Measurements from ENCODE around the gene FREM1.
"Not testable (repeated sequence)": the region's sequence is repeated elsewhere in the genome, so short reads cannot be mapped to it uniquely, and the experiment has no call there.

Gene FREM1

DNA sequence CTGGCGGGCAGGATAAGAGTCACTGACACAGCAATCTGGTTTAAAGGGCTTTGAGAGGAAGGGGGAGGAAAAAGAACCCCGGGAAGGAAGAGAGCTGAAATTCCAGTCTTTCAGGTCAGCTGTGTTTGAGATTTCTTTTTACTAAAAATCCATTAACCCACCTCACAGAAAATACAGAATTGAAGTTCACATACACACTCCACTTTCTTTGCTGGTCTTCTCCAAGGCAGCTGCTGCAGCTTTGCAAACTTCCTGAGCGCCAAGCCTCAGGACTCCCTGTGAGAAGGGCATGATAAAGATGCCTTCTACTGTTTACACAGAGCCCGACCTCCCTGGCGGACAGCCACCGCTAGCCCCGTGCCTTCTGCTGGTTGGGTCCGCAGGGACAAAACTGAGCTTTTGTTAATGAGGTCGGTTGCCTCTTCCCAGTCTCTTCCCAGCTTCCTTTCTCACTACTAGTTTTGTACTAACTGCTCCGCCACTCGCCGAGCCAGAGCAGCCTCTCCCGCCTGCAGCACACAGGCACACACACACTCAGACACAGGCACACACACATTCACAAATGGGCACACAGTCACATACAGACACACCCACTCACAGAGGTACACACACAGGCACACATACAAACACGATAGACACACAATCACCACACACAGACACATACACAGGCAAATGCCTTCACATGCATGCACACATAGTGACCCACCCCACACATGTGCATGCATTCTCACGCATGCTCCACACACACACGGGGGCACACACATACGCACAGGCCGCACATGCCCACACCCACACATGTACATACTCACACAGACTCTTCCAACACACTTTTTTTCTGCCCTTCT lies at the start of gene FREM1:
FREM1 (minus strand) TSS at position 468 of the 845 bp plus-strand sequence. CDS start 41,451 bp downstream, outside the sequence.
- no peak for DNase-seq (ENCODE audit: low spot score)

GRCh38 chr9:14958989-14959388 lies 48.8 kb upstream of the FREM1 start:
- no peak for DNase-seq (ENCODE audit: low spot score)

GRCh38 chr9:14957109-14957508 lies 46.9 kb upstream of the FREM1 start:
- no peak for DNase-seq (ENCODE audit: low spot score)

- no peak for DNase-seq (ENCODE audit: low spot score)
Measured at GRCh38 chr9:14956208-14956607, 46.0 kb upstream of the FREM1 start.

DNA sequence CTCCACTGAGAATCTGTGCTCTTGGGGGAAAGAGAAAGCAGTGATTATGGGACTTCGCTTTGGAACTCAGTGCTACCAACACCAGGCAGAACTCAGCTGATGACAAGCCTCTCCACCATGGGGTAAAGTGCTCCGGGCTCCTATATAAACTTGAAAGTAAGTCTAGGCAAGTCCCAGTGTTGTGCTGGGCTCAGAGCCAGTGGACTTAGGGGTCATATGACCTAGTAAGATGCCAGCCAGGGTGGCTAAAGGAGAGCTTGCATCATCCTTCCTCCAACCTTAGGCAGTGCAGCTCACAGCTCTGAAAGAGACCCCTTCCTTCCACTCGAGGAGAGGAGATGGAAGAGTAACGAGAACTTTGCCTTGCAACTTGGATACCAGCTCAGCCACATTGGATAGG lies 35.1 kb upstream of the FREM1 start:
- DNase-seq (ENCODE audit: low spot score), result no peak

DNA sequence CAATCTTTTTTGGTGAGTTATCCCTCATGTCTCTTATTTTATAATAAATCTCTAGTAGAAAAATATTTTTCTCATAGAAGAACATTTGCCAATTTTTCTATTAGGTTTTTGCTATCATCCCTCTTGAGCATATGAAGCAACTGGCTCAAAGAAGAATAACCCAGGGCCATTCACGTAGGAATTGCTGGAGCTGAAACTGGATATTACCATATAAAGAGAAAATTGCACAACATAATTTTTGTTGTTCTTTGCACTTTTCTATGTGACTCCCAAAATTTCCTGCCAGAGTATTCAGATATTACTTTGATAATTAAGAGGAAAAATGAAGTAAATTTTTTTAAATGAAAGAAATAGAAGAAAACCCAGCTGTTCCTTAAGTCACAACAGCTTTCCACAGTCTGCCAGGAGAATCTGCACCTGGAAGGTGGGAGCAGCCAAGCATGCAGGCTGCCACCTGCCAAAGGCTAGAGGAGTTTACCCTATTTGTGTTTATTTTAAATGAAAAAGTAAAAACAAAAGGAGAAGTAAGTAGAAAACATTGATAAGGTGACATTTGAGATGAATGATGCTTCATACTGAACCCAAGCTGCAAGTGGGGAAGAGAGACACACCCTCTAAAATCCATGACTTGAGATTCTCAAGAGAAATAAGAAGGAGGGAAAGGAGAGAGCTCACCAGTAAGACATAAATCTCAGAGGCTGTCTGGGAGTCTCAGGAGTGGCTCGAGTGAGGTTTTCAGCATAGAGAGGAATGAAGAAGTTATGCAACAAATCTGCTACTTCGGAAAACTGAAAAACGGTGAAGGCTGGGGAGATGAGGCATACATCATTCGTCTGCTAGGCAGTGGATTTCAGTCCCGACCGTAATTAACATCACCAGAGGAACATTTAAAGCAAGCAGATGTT lies 31.5 kb upstream of the FREM1 start:
- no peak for DNase-seq (ENCODE audit: low spot score)

DNA sequence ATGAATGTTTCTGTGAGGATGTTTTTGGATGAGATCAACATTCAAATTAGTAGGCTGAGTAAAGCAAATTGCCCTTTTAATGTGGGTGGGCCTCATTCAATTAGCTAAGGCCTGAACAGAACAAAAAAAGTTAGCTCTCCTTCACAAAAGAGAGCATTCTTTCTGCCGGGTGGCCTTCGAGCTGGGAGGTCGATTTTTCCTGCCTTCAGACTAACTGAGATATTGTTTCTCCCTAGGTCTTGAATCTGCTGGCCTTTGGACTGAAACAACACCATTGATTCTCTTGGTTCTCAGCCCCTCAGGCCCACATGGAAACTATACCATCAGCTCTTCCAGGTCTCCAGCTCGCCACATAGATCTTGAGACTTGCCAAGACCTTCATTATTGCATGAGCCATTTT lies 29.1 kb upstream of the FREM1 start:
- DNase-seq (ENCODE audit: low spot score), result no peak

- no peak for DNase-seq (ENCODE audit: low spot score)
Measured at GRCh38 chr9:14937216-14937615, 27.0 kb upstream of the FREM1 start.

- DNase-seq (ENCODE audit: low spot score), result no peak
Measured at GRCh38 chr9:14936491-14936890, 26.3 kb upstream of the FREM1 start.

DNA sequence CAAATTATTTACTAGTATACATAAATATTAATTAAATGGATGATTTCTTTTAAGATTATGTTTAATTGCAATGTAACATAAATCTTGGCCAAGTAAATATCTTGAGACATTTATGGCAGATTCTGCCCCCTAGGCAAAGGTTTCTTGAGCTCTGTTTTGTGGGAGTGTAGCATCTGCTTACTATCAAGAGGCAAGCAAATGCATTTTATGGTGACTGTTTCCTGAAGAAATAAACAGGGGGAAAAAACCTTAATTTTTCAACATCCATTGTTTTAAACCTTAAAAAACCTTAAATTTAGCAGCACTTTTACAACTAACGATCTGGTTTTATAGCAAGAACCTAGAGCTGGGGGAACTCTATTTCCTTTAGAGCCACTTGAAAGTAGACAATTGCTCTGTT lies 25.7 kb upstream of the FREM1 start:
- no peak for DNase-seq (ENCODE audit: low spot score)

GRCh38 chr9:14935106-14935751 lies 25.0 kb upstream of the FREM1 start:
- no peak for DNase-seq (ENCODE audit: low spot score)

GRCh38 chr9:14932641-14933040 lies 22.4 kb upstream of the FREM1 start:
- no peak for DNase-seq (ENCODE audit: low spot score)

GRCh38 chr9:14932231-14932630 lies 22.0 kb upstream of the FREM1 start:
- no peak for DNase-seq (ENCODE audit: low spot score)

DNA sequence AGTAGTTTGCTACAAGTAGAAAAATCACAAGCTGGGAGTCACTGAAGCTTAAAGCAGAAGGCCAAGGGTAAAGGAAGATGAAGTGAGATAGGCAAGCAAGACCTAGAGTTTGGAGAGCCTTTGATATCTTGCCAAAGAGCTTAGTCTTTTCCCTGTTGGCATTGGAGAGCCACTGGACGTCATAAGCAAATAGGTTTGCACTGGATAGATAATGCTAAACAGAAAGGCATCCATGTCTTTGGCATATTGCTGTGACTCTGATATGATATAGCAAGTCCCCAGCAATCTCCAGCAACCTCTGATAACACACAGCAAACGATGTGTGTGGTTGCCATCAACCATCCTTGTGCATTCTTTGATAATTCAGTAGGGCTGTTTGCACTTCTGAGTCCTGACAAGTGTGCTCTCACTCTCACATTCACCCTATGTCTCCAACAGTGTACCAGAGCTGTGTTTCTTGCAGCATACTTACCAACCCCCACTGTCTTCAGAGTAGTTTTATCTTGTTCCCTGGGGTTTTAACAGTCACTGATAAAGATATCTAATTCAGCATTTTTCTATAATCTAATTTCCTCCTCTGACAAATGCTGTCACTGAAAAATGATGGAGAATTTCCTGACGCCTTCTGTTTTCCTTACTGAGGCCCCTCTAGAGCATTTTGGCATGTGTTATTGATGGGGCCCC lies 16.9 kb upstream of the FREM1 start:
- DNase-seq (ENCODE audit: low spot score), result no peak

DNA sequence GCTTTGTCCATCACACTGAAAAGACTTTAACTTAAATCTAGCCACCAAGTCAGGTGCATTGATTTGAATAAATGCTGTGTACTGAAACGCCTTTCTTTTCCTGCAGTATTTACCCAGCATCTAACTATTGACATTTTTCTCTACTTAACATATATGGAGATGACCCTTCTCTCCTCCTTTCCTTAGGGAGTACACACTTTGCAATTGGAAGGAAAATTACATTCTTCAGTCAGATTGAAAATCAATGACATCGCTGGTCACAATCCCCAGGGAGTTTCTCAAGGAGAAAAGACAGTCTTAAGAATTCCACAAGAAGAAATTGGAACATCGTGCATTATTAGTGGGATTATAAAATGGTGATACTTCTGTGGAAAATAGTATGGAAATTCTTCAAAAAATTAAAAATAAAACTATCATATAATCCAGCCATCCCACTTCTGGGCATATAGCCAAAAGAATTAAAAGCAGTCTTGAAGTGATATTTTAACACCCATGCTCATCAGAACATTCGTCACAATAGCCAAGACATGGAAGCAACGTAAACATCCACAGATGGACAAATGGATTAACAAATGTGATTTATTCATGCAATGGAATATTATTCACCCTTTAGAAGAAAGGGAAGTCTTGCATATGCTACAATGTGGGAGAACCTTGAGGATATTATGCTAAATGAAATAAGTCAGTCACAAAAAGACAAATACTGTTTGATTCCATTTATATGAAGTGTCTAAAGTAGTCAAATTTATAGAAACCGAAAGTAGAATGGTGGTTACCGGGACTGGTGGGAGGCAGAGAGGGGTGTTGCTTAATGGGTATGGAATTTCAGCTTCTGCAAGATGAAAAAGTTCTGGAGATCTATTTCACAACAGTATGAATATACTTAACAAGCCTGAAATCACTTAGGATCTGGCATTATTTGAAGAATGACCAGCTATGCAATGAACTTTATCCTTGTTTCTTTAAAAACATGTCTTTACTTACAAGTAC lies 14.3 kb upstream of the FREM1 start:
- DNase-seq (ENCODE audit: low spot score), result no peak

GRCh38 chr9:14923701-14924100 lies 13.5 kb upstream of the FREM1 start:
- no peak for DNase-seq (ENCODE audit: low spot score)

DNA sequence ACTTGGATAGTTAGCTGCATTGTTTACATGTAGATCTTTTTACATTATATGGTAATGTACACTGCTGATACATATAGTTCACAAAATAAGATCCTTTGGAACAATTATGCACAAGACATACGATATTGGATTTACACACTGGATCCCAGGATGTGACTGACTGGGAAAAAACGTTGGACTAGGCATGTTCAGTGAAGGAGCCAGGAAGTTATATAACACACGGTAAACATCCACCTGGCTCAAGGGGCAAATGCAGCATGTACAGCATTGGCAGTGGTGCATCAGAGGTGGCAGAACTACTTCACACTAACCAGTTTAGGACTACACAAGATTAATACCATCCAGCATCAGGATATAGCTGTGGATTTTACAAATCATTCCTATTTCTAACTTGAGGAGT lies 10.6 kb upstream of the FREM1 start:
- not testable (repeated sequence) for DNase-seq (ENCODE audit: low spot score)

DNA sequence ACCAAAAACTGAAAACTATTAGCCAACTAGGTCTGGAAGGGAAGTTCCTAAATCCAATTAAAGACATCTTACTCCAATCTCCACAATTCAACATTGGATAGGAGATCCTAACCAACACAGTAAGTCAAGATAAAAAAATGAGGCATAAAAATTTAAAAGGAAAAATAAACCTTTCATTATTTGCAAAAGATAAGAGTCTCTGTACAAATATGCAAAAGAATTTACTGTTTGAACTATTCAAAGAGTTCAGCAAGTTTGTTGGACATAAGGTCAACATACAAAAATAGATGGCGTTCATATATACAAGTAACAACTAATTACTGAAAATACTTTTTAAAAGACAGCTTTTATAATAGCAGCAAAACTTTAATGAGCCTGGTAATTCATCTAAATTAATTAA lies 3.1 kb upstream of the FREM1 start:
- DNase-seq (ENCODE audit: low spot score), result no peak

DNA sequence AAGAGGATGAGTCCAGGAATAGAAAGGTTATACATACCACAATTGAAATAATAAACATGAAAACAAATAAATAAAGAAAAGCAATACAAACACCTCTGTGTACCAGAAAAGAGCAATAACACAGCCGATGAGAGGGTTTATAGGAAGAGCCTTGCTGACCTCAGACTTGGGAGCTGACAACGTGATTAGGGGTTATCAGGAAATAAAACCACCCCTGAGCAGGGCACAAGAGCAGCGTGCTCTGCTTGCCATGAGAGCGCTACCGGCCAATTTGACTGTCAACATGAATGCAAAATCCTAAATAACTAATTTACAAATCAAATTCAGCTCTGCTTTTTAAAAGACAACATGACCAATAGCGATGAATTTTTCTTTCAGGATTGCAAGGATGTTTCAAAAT lies 2.6 kb upstream of the FREM1 start:
- DNase-seq (ENCODE audit: low spot score), result no peak

DNA sequence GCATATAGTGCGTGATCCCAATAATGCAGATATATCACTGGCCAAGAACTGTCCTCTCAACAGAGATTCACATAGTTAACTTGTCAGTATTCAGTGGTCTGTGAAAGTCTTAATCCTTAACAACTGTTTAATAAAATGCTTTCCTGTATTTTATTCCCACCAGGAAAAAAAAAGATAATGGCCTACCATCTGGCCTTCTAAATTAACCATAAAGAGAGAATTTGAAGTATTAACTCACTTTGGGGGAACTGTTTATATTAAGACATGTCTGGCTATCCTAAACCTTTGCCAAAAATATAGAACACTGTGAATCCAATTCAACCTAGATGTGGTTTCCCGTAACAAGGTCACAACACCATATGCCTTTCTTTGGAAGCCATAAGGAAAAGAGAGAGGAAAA lies 818 bp upstream of the FREM1 start:
- no peak for DNase-seq (ENCODE audit: low spot score)

DNA sequence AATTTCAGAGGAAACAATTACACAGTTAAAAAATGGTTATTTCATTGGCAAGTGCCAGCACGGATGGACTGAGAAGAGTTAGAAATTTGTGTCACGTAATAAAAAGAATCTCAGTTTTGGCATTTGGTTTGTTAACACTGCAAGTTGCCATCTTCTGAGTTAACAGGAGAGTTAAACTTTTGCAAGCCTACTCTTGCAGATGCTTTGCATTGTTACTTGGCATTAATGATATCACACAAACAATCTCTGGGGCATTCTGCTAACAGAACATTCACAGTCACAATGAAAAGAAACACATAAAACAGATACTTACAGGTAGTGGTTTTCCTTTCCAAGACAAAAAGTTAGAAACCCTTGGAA lies 647 bp downstream of the FREM1 start:
- no peak for DNase-seq (ENCODE audit: low spot score)
